ENCODE data around the gene DLD.
"Not testable (repeated sequence)": the region's sequence is repeated elsewhere in the genome, so short reads cannot be mapped to it uniquely, and the experiment has no call there.

Gene DLD, protein sequence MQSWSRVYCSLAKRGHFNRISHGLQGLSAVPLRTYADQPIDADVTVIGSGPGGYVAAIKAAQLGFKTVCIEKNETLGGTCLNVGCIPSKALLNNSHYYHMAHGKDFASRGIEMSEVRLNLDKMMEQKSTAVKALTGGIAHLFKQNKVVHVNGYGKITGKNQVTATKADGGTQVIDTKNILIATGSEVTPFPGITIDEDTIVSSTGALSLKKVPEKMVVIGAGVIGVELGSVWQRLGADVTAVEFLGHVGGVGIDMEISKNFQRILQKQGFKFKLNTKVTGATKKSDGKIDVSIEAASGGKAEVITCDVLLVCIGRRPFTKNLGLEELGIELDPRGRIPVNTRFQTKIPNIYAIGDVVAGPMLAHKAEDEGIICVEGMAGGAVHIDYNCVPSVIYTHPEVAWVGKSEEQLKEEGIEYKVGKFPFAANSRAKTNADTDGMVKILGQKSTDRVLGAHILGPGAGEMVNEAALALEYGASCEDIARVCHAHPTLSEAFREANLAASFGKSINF

GRCh38 chr7:107890962-107891635 is at the start of gene DLD:
DLD (plus strand) TSS chr7:107891183; CDS start chr7:107891251, 68 bp downstream.
- DNase-seq: peak; percentile 58 to 97 (median 90)

DNA sequence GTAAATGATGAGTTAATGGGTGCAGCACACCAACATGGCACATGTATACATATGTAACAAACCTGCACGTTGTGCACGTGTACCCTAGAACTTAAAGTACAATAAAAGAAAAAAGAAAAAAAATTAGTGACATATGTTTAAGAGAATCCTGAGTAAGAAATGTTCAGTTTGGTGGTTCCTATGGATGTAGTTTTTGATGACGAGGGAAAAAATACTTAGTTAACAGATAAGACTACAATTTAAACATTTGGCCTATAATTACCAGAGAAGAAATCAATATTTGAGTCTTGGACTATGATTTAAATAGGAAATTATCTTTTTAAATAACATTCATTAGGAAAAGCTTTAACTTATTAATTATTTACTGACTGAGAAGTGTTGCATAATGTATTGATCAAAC is 48.8 kb upstream of the DLD start:
- no peak for DNase-seq

DNA sequence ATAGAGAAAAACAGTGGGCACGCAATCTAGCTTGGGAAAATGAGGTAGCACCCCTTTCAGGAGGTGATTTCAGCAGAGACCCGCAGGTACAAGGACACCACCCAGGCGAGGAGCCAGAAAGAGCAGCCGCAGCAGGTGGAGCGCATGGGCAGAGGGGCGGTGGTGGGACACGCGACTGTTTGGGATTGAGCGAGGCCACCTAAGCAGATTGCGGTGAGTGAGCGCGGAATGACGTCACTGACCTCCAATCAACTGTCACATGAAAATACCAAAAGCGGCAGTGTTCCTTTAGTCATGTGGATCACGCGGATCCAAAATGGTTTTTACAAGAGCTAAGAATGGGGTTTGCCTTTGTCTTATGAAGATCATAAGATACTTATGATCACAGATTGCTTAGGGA is 47.8 kb upstream of the DLD start:
- no peak for DNase-seq

GRCh38 chr7:107846324-107846723 is 44.7 kb upstream of the DLD start:
- DNase-seq: no peak

- no peak for DNase-seq
Observed at GRCh38 chr7:107847168-107847835, 43.7 kb upstream of the DLD start.

DNA sequence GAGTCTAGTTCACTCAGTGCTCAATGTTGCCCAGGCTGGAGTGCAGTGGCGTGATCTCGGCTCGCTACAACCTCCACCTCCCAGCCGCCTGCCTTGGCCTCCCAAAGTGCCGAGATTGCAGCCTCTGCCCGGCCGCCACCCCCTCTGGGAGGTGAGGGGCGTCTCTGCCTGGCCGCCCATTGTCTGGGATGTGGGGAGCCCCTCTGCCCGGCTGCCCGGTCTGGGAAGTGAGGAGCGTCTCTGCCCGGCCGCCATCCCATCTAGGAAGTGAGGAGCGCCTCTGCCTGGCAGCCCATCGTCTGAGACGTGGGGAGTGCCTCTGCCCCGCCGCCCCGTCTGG is 43.2 kb upstream of the DLD start:
- DNase-seq: not testable (repeated sequence)

- DNase-seq: not testable (repeated sequence)
Observed at GRCh38 chr7:107848211-107848610, 42.8 kb upstream of the DLD start.

DNA sequence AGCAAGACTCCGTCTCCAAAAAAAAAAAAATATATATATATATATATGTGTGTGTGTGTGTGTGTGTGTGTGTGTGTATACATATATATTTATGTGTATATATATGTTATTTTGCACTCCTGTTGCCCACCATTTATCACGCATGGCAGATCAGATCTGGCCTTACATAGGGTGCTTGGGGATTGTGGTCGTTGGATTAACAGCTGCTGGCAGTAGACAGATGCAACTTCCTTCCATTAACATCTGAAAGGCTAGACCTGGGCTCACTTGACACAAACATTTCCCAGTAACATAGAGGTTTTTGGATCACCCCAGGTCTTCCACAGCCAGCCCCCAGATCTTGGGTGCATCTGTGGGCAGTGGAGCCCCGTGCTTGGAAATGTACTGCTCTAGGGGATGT is 40.8 kb upstream of the DLD start:
- DNase-seq: no peak

DNA sequence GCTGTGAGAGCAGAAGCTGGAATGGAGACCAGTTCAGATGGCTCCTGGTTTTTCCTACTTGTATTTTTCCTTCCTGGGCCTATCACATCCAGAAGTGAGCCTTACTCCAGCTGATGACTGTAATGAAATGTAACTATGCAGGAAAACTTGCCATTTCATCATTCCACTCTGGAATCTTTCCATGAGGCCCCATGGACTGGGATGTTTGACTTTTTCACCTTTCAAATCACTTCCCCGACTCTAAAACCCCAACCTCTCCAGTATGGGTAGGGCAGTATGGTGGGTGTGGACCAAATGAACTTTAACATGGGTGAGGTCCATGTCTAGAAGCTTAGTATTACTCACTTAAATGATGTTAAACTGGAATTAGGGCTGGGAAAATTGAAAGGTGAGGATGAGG is 40.3 kb upstream of the DLD start:
- no peak for DNase-seq

GRCh38 chr7:107854454-107854853 is 36.5 kb upstream of the DLD start:
- DNase-seq: no peak

DNA sequence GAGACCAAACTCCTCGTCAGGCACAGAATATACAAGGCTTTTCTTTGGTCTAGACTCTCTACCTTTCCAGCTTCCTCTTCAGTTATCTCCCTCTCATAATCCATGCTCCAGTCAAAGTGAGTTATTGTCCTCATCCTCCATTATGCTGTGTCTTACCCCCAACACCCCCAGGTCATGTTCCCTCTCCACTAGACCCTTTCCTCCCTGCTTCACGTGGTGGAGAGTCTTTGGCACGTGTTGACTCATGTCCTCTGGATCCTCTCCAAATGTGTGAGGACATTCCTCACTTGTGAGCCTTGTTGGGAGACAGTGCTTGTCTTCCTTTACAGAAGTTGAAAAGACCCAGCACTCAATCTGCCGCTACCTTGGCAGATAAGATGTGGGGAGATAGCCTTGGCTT is 36.0 kb upstream of the DLD start:
- no peak for DNase-seq

GRCh38 chr7:107856806-107857540 is 34.0 kb upstream of the DLD start:
- no peak for DNase-seq

DNA sequence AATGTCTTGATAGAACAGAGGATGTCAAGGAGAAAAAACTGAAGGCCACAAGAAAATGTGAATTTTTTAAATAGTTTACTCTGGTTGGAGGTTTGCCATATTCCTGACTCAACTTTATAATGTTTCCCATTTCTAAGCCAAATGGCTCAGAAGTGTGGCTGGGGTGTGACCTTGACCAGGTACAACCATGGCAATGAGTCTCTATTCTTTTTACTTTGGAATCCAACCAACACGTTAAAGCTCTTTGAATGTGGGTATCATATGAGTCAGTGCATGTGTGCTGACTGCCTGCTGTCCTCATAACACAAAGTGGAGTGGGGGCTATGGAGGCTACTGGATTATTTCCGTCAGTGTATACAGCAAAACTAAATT is 33.5 kb upstream of the DLD start:
- DNase-seq: no peak

DNA sequence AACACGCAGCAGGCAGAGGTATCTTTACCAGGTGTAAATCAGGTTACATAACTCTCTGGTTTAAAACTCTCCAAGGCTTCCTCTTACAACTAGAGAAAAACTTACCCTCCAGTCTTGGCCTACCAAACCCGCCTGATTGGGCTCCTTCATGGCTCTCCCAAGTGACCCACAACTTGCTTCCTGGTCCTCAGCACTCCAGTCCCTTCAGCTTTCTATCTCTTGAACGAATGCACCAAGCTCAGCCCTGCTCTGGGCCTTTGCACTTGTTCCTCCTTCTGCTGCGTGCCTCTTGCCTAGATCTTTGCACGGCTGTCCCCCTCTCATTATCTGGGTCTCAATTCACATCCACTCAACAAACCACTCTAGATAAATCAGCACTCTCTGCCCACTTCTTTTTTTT is 32.7 kb upstream of the DLD start:
- no peak for DNase-seq

GRCh38 chr7:107860279-107860961 is 30.6 kb upstream of the DLD start:
- DNase-seq: no peak

DNA sequence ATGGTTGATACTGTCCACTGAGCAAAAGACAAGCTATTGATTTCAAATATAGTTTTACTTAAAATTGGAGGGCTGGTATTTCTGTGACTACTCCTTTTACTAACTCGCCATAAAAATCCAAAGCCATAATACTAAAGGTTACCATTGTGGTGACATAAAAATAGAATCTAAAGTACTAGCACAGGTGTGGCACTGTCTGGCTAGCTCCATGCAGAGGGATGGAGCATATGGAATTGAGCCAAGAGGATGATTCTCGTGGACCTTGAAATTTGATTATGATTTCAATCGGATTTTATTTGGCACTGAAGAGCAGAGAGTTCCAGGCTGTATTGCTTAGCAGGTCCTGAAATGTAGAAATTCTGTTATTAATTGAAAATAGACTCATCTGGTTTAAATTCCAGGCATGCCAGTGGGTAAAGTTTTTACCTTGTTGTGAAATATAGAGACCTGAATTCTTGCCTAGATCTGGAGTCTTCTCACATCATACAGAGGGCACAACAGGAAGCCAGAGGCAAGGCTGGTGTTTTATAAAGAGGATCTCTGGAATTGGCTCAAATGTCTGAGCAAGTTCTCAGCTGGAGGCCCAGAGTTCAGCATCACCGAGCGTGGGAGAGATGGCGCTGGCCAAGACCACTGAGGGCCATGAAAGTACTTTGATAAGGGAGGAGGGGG is 29.9 kb upstream of the DLD start:
- DNase-seq: no peak

DNA sequence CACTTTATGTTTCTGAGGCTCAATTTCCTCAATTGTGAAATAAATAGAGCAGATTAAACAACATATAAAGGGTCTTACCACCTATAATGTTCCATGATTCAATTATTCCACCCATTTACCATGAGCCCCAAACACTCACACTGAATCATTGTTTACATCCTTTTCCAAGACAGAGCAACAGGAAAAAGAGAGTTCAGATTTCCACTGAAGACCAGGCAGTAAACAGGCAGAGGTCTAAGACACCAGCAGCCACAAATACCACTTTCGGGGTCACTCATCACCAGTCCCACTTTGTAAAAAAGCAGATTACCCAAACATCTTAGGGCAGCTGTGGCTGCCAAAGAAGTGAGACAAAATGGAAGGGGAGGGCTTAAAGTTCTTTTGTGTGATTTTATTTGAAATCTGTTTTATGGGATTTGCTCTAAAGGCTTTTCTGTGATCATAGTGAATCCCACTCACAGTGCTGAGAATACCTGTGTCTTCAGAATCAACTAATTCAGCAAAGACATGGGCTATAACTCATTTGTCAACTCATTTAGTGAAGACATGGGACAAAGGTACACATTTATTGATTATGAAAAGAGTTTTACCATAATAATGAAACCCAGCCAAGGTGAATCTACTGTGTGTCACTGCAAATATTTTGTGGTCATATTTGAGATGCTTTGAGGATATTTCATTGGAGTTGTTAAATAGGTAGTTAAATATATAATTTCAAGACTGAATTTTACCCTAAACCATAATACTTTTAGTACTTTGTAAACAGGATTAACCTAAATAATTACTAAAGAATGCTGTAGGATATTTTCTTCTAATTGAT is 24.8 kb upstream of the DLD start:
- no peak for DNase-seq

DNA sequence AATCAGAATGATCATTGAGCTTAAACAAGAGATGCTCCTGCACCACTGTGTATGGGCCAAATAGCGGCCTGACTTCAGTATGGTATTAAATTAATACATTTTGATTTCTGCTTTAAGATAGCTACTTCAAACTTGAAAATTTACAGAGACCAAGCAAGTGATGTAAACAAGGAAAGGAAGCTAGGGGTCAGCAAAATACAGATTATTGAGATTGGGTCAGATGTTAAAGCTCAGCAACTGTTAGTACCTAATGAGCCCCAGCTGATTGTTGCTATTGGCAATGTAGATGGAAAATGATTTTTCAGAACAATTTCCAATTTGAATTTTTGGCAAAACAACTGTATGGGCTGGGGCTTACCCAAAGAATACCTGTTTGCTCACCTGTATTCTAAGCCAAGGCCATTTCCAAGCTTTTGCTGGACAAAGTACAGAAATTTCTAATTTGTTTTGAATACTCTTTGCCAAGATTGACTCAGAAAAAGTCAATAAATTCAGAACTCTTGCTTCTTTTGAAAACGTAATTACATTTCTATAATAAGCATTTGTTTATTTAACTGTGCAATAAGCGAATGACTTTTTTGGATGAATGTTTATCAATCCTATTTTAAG is 23.0 kb upstream of the DLD start:
- no peak for DNase-seq

DNA sequence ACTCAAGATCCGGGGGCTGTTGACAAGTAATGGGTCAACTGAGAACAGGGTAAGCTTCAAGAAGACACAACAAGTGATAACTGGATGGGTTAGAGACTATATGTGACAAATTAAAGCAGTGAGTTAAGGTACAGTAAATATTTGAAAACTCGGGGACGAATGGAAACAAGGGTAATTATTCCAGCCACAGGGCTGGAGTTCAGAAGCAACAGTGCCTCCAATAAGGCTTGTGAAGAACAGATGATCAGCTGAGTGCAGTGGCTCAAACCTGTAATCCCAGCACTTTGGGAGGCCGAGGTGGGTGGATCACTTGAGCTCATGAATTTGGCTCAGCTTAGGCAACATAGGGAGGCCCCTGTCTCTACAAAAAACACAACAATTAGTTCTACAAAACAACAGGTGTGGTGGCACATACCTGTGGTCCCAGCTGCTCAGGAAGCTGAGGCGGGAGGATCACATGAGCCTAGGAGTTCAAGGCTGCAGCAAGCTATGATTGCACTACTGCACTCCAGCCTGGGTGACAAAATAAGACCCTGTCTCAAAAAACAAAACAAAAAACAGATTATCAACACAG is 20.5 kb upstream of the DLD start:
- DNase-seq: no peak

Measured in nucleus accumbens (tissue), 56 donors.